Measurements from ENCODE around the gene PARP12. TPM values are rescaled to one million over a fixed set of nuclear protein-coding genes. Genes with fewer than 3 reads are reported as not detected.

PARP12 gene
- total RNA-seq, 1 donor from 2014 or later, result 6.8 TPM

DNA sequence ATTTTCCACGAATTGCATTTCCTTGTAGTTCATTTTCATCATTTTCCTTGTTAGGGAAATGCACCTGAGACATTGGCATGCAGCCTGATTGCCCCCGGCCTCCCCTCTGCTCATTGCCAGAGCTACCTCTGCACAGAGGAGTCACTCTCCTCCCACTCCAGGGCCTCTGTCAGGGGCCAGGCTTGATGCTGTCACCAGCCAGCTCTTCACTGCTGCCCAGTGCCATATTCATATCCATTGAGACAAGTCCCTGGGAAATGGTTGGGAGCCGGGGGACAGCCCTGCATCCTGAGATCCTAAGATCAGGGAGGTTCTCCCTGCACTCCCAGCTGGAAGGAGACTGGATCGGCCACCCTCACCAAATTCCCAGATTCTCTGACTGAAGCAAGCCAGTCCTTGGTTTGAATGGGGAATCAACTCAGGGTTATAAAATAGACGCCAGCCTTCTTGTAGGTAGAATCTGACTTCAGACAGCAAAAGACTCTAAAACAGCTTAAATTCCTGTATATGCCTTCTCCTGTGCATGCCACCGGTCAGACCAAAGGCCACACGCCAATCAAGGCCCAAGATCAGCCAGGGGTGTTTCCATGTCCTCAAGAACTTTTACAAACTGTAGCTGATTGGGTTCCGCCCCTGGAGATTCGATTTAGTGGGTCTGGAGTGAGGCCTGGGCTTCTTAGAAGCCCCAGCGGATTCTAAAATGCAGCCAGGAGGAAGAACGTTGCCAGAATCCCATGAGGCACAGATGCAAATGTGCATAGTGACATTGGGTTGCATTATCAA is 86.5 kb downstream of the PARP12 start:
- no peak for DNase-seq (ENCODE audit: low spot score)
- H3K9me3 Mint-ChIP-seq, result no peaks in the 10 kb centered on the region
- H3K4me3 Mint-ChIP-seq, result peak overlapping the region; percentile 11
- H3K27me3 Mint-ChIP-seq (ENCODE audit: insufficient read depth, low read depth), result peaks cover 2% of the 10 kb centered on the region
- Histone ChIP-seq H2AFZ (replicated peaks) (peak overlapping the region; percentile 52), H4K20me1 (ENCODE audit: low read depth) (no peaks in the 10 kb centered on the region), H3K4me2 (no peak overlapping the region), H3K4me1 (peaks cover 54% of the 10 kb centered on the region), H3K9ac (no peak overlapping the region), H3K4me3 (no peak overlapping the region), H3K9me3 (ENCODE audit: low read depth) (no peaks in the 10 kb centered on the region), H3K27ac (no peak overlapping the region), H3K36me3 (no peaks in the 10 kb centered on the region), H3K79me2 (ENCODE audit: low read depth) (no peaks in the 10 kb centered on the region), H3F3A (ENCODE audit: low read depth) (peaks cover 42% of the 10 kb centered on the region), H3K27me3 (no peaks in the 10 kb centered on the region)
- TF ChIP-seq, protein P1, sequence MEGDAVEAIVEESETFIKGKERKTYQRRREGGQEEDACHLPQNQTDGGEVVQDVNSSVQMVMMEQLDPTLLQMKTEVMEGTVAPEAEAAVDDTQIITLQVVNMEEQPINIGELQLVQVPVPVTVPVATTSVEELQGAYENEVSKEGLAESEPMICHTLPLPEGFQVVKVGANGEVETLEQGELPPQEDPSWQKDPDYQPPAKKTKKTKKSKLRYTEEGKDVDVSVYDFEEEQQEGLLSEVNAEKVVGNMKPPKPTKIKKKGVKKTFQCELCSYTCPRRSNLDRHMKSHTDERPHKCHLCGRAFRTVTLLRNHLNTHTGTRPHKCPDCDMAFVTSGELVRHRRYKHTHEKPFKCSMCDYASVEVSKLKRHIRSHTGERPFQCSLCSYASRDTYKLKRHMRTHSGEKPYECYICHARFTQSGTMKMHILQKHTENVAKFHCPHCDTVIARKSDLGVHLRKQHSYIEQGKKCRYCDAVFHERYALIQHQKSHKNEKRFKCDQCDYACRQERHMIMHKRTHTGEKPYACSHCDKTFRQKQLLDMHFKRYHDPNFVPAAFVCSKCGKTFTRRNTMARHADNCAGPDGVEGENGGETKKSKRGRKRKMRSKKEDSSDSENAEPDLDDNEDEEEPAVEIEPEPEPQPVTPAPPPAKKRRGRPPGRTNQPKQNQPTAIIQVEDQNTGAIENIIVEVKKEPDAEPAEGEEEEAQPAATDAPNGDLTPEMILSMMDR (IDR thresholded peaks at IDR 0.05), result no peak
- TF ChIP-seq EZH2 (IDR thresholded peaks at IDR 0.05), result no peak
- no peak for TF ChIP-seq EZH2phosphoT487 (IDR thresholded peaks at IDR 0.05)
- no peak overlapping the region for H3K27ac Mint-ChIP-seq
- peaks cover 55% of the 10 kb centered on the region for H3K4me1 Mint-ChIP-seq
- H3K36me3 Mint-ChIP-seq, result no peaks in the 10 kb centered on the region

DNA sequence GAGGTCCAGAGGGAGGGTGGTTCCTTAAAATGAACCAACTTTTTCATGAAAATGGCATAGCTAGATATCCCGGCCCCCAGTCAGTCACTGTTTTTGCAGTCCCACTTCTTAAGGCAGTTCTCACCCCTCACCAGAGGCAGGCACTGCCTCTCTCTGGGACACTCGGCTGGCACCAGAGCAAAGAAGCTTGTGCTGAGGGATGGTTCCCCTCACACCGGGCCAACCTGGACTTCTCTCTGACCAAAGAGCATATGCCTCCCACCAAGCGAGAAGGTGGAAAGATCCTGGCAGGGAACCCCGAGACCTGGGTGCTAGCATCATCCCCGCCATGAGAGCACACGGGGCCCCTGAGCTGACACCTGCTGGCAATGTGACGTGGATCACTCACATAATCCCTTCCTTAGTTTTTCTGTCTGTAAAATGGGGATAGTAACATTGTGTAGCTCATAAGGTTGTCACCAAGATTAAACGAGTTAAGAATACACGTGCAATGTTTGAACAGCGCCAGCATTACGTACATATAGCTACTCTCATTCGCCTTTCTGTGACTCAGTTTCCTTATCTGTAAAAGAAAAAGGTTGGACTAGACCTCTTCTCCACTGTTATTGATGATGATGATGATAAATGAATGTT is 88.5 kb downstream of the PARP12 start:
- H3K36me3 Mint-ChIP-seq, result no peaks in the 10 kb centered on the region
- no peaks in the 10 kb centered on the region for H3K9me3 ChIP-seq (ENCODE audit: low read depth)
- peaks cover 46% of the 10 kb centered on the region for H3F3A ChIP-seq (ENCODE audit: low read depth)
- no peak overlapping the region for H3K9ac ChIP-seq
- no peak overlapping the region for H2AFZ ChIP-seq (replicated peaks)
- peaks cover 61% of the 10 kb centered on the region for H3K4me1 ChIP-seq
- H3K4me2 ChIP-seq, result peak overlapping the region; percentile 36
- H3K79me2 ChIP-seq (ENCODE audit: low read depth), result no peaks in the 10 kb centered on the region
- H3K27ac Mint-ChIP-seq, result no peak overlapping the region
- H3K36me3 ChIP-seq, result no peaks in the 10 kb centered on the region
- H3K4me3 ChIP-seq, result no peak overlapping the region
- H4K20me1 ChIP-seq (ENCODE audit: low read depth), result no peaks in the 10 kb centered on the region
- H3K4me1 Mint-ChIP-seq, result peaks cover 56% of the 10 kb centered on the region
- no peaks in the 10 kb centered on the region for H3K27me3 ChIP-seq
- no peak overlapping the region for H3K4me3 Mint-ChIP-seq
- no peak for DNase-seq (ENCODE audit: low spot score)
- TF ChIP-seq EZH2phosphoT487 (IDR thresholded peaks at IDR 0.05) (no peak), EZH2 (IDR thresholded peaks at IDR 0.05) (no peak)
- TF ChIP-seq, protein P1 (IDR thresholded peaks at IDR 0.05), result no peak
- no peaks in the 10 kb centered on the region for H3K9me3 Mint-ChIP-seq
- H3K27ac ChIP-seq, result no peak overlapping the region
- peaks cover 2% of the 10 kb centered on the region for H3K27me3 Mint-ChIP-seq (ENCODE audit: insufficient read depth, low read depth)

Small RNAs within 50 kb of the gene (small RNA-seq; reads per million reads assigned to genes)
- not detected for gene RF00019

Other genes with a start within 250 kb of the PARP12 start
- 1.5 TPM in 1 of 2 replicates, not detected in the other for gene TBXAS1, start 233.7 kb downstream of the PARP12 start, total RNA-seq (ENCODE audit: low replicate concordance)
- 10.5 and 13.6 TPM in 2 replicates for gene KDM7A, start 114.0 kb upstream of the PARP12 start, total RNA-seq (ENCODE audit: low replicate concordance)

Data from neural progenitor cell (in vitro differentiated cells).